Neuronal stem cell (in vitro differentiated cells): ENCODE results near the gene NUP210L.
"Not testable (repeated sequence)": the region's sequence is repeated elsewhere in the genome, so short reads cannot be mapped to it uniquely, and the experiment has no call there.

Experiments used
- DNase-seq: peaks from one replicate; pipeline ENCODE4 v3.0.0-alpha.2; 2013; ENCODE audit warnings: low spot score
- H2AFZ ChIP-seq: one replicate; pipeline ENCODE4 v1.6.1; 2013; ENCODE audit warnings: mild to moderate bottlenecking, low read length, inconsistent platforms
- H2AK5ac ChIP-seq: 2 replicates; pipeline ENCODE4 v1.6.1; 2013; ENCODE audit warnings: low read depth, mild to moderate bottlenecking, inconsistent platforms, low read length, moderate library complexity, mixed read lengths
- H2BK120ac ChIP-seq: 2 replicates; pipeline ENCODE4 v1.6.1; 2013; ENCODE audit warnings: low read depth, mild to moderate bottlenecking, inconsistent platforms, low read length, moderate library complexity, mixed read lengths
- H2BK12ac ChIP-seq: one replicate; pipeline ENCODE4 v1.6.1; 2013; ENCODE audit warnings: low read length, inconsistent platforms
- H2BK15ac ChIP-seq: 2 replicates; pipeline ENCODE4 v1.6.1; 2013; ENCODE audit warnings: mild to moderate bottlenecking, low read length, inconsistent platforms, mixed read lengths
- H2BK5ac ChIP-seq: one replicate; pipeline ENCODE4 v1.6.1; 2013; ENCODE audit warnings: inconsistent platforms, mild to moderate bottlenecking, low read length, moderate library complexity
- H3K14ac ChIP-seq: one replicate; pipeline ENCODE4 v1.6.1; 2013; ENCODE audit warnings: low read length, inconsistent platforms
- H3K18ac ChIP-seq: 2 replicates; pipeline ENCODE4 v1.6.1; 2013; ENCODE audit warnings: low read length, inconsistent platforms
- H3K23ac ChIP-seq: 2 replicates; pipeline ENCODE4 v1.6.1; 2013; ENCODE audit warnings: low read depth, mild to moderate bottlenecking, mixed read lengths, low read length, inconsistent platforms; ENCODE audit not compliant: poor library complexity
- H3K27ac ChIP-seq: replicated peaks from 3 replicates; pipeline ENCODE4 v1.5.1; 2013; ENCODE audit warnings: low read length, inconsistent platforms
- H3K27me3 ChIP-seq, 3 experiments: 2 replicates each; pipeline ENCODE4 v1.6.1; 2013; ENCODE audit warnings: low read length in 3 of 3, mild to moderate bottlenecking in 2 of 3, inconsistent platforms in 1 of 3, low read depth in 1 of 3, mixed read lengths in 1 of 3, moderate library complexity in 1 of 3; ENCODE audit not compliant: control insufficient read depth in 3 of 3, insufficient read depth in 3 of 3
- H3K36me3 ChIP-seq, 2 donors: replicated peaks in 1 of 2; 2 replicates each; pipeline ENCODE4 v1.6.1; 2013; ENCODE audit warnings: low read length in 2 of 2; ENCODE audit not compliant: control insufficient read depth in 2 of 2, insufficient read depth in 2 of 2
- H3K4ac ChIP-seq: 2 replicates; pipeline ENCODE4 v1.6.1; 2013; ENCODE audit warnings: inconsistent platforms, mild to moderate bottlenecking, low read length, moderate library complexity
- H3K4me1 ChIP-seq, 2 donors: 1 replicate in 1 of 2; 2 replicates in 1 of 2; pipeline ENCODE4 v1.6.1; 2013; ENCODE audit warnings: low read length in 2 of 2, low read depth in 1 of 2; ENCODE audit not compliant: control insufficient read depth in 2 of 2, insufficient read depth in 1 of 2
- H3K4me2 ChIP-seq: one replicate; pipeline ENCODE4 v1.6.1; 2013; ENCODE audit warnings: mild to moderate bottlenecking, low read length, inconsistent platforms; ENCODE audit not compliant: insufficient read depth, poor library complexity, severe bottlenecking
- H3K4me3 ChIP-seq, 2 donors: 2 replicates each; pipeline ENCODE4 v1.5.1; 2013; ENCODE audit warnings: low read length in 2 of 2, mild to moderate bottlenecking in 2 of 2, inconsistent platforms in 1 of 2, moderate library complexity in 1 of 2
- H3K79me1 ChIP-seq: one replicate; pipeline ENCODE4 v1.6.1; 2013; ENCODE audit warnings: low read depth, mild to moderate bottlenecking, inconsistent platforms, low read length, moderate library complexity
- H3K9ac ChIP-seq: one replicate; pipeline ENCODE4 v1.6.1; 2013; ENCODE audit warnings: mild to moderate bottlenecking, low read depth, low read length, inconsistent platforms; ENCODE audit not compliant: poor library complexity
- H3K9me3 ChIP-seq, 2 donors: replicated peaks in 1 of 2; 2 replicates each; pipeline versions ENCODE3 to v1.6.1; 2013; ENCODE audit warnings: low read length in 2 of 2, mild to moderate bottlenecking in 2 of 2, inconsistent platforms in 1 of 2, low read depth in 1 of 2, mixed read lengths in 1 of 2, moderate library complexity in 1 of 2; ENCODE audit not compliant: control insufficient read depth in 2 of 2, insufficient read depth in 1 of 2
- H4K8ac ChIP-seq: one replicate; pipeline ENCODE4 v1.6.1; 2013; ENCODE audit warnings: low read depth, mild to moderate bottlenecking, inconsistent platforms, low read length, moderate library complexity
- H4K91ac ChIP-seq: one replicate; pipeline ENCODE4 v1.6.1; 2013; ENCODE audit warnings: low read length, low read depth, mild to moderate bottlenecking, inconsistent platforms; ENCODE audit not compliant: poor library complexity
- WGBS, 2 donors: extraction: QIAGEN DNeasy Blood & Tissue Kit; methylation state at CpG; one replicate each; pipeline ENCODE4 v1.1.7; 2013; ENCODE audit warnings: missing lambda C conversion rate in 2 of 2, mixed read lengths in 1 of 2; ENCODE audit not compliant: insufficient read length in 2 of 2, insufficient replicate concordance in 1 of 2; ENCODE audit errors: extremely low coverage in 2 of 2; 5-methylcytosine and 5-hydroxymethylcytosine counted together

Gene NUP210L

GRCh38 chr1:154093699-154094098 lies 61.2 kb downstream of the NUP210L start:
- Histone ChIP-seq H4K8ac (no peak overlapping the region), H3K4me2 (no peak overlapping the region), H3K27ac (no peak overlapping the region), H3K4me3 (no peak overlapping the region), H3K9me3 (no peaks in the 10 kb centered on the region), H3K23ac (no peak overlapping the region), H3K36me3 (no peaks in the 10 kb centered on the region), H3K18ac (no peak overlapping the region), H2BK12ac (no peak overlapping the region), H2BK15ac (no peak overlapping the region), H2BK120ac (no peak overlapping the region), H3K4me1 (no peaks in the 10 kb centered on the region), H4K91ac (no peak overlapping the region), H3K79me1 (no peaks in the 10 kb centered on the region), H3K4ac (no peak overlapping the region), H2AK5ac (no peak overlapping the region), H3K27me3 (no peaks in the 10 kb centered on the region), H2AFZ (no peak overlapping the region), H2BK5ac (no peak overlapping the region), H3K14ac (no peak overlapping the region), H3K9ac (no peak overlapping the region)
- WGBS, 2 donors = no CpG with 5 or more reads among the region's 3 CpGs
- DNase-seq = no peak

- no peaks in the 10 kb centered on the region for H3K9me3 ChIP-seq
- H3K27ac ChIP-seq = no peak overlapping the region
- no peak overlapping the region for H2BK15ac ChIP-seq
- H3K18ac ChIP-seq = no peak overlapping the region
- H2AFZ ChIP-seq = no peak overlapping the region
- H3K14ac ChIP-seq = no peak overlapping the region
- no peaks in the 10 kb centered on the region for H3K79me1 ChIP-seq
- H4K8ac ChIP-seq = no peak overlapping the region
- H3K4ac ChIP-seq = no peak overlapping the region
- no peak for DNase-seq
- H3K4me3 ChIP-seq = no peak overlapping the region
- no peak overlapping the region for H2BK120ac ChIP-seq
- no peak overlapping the region for H3K23ac ChIP-seq
- no peaks in the 10 kb centered on the region for H3K4me1 ChIP-seq
- H3K36me3 ChIP-seq = no peaks in the 10 kb centered on the region
- no peak overlapping the region for H2BK5ac ChIP-seq
- H3K4me2 ChIP-seq = no peak overlapping the region
- H2BK12ac ChIP-seq = no peak overlapping the region
- no peak overlapping the region for H3K9ac ChIP-seq
- H4K91ac ChIP-seq = no peak overlapping the region
- no peaks in the 10 kb centered on the region for H3K27me3 ChIP-seq
- H2AK5ac ChIP-seq = no peak overlapping the region
- no CpG with 5 or more reads among the region's 7 CpGs for WGBS, 2 donors
Observed at GRCh38 chr1:154091706-154092105, 63.2 kb downstream of the NUP210L start.

GRCh38 chr1:154087574-154087973 lies 67.3 kb downstream of the NUP210L start:
- Histone ChIP-seq H3K23ac (no peak overlapping the region), H3K27ac (no peak overlapping the region), H3K18ac (no peak overlapping the region), H4K8ac (no peak overlapping the region), H2AK5ac (no peak overlapping the region), H2BK5ac (no peak overlapping the region), H3K14ac (no peak overlapping the region), H3K4me3 (no peak overlapping the region), H2BK15ac (no peak overlapping the region), H3K9ac (no peak overlapping the region), H3K79me1 (no peaks in the 10 kb centered on the region), H4K91ac (no peak overlapping the region), H3K4ac (no peak overlapping the region), H3K4me1 (no peaks in the 10 kb centered on the region), H2BK120ac (no peak overlapping the region), H3K9me3 (no peaks in the 10 kb centered on the region), H3K4me2 (no peak overlapping the region), H3K36me3 (no peaks in the 10 kb centered on the region), H3K27me3 (no peaks in the 10 kb centered on the region), H2BK12ac (no peak overlapping the region), H2AFZ (no peak overlapping the region)
- WGBS, 2 donors = no CpG with 5 or more reads among the region's 2 CpGs
- no peak for DNase-seq

GRCh38 chr1:154083057-154083456 lies 71.8 kb downstream of the NUP210L start:
- not testable (repeated sequence) for H3K27ac ChIP-seq, H3K9me3 ChIP-seq, H3K4me2 ChIP-seq, H3K14ac ChIP-seq, H3K36me3 ChIP-seq, H3K4me3 ChIP-seq, H3K4me1 ChIP-seq, H4K8ac ChIP-seq, H3K23ac ChIP-seq, H2AFZ ChIP-seq, H2BK120ac ChIP-seq, H3K18ac ChIP-seq, H2AK5ac ChIP-seq, H3K4ac ChIP-seq, H2BK5ac ChIP-seq, H2BK12ac ChIP-seq, H3K27me3 ChIP-seq, H3K9ac ChIP-seq, H3K79me1 ChIP-seq, DNase-seq, H2BK15ac ChIP-seq, H4K91ac ChIP-seq
- WGBS, 2 donors = no CpG with 5 or more reads among the region's 6 CpGs
